Ishikawa (cell line): ENCODE measurements around the gene TMIE.

ENCODE experiments used
- EP300 ChIP-seq: IDR thresholded peaks from 2 replicates; pipeline ENCODE4 v1.6.1; 2012; ENCODE audit warnings: borderline replicate concordance
- FOXM1 ChIP-seq: IDR thresholded peaks from 2 replicates; pipeline ENCODE4 v1.6.1; 2012; ENCODE audit warnings: low read depth, borderline replicate concordance
- MAX ChIP-seq: IDR thresholded peaks from 2 replicates; pipeline ENCODE4 v1.6.1; 2012
- RAD21 ChIP-seq: IDR thresholded peaks from 2 replicates; pipeline ENCODE4 v1.6.1; 2012; ENCODE audit warnings: low read depth
- REST ChIP-seq: IDR thresholded peaks from 2 replicates; pipeline ENCODE4 v1.6.1; 2012; ENCODE audit warnings: low read depth, mild to moderate bottlenecking
- TAF1 ChIP-seq: IDR thresholded peaks from 2 replicates; pipeline ENCODE4 v1.6.1; 2012; ENCODE audit warnings: low read depth, mild to moderate bottlenecking
- TEAD4 ChIP-seq: IDR thresholded peaks from 2 replicates; pipeline ENCODE4 v1.6.1; 2012
- YY1 ChIP-seq: IDR thresholded peaks from 2 replicates; pipeline ENCODE4 v1.6.1; 2012; ENCODE audit warnings: low read depth
- TF ChIP-seq, protein P1 (sequence below): IDR thresholded peaks from 2 replicates; pipeline ENCODE4 v1.6.1; 2012

- TF ChIP-seq TAF1 (no peak), YY1 (no peak), REST (no peak), FOXM1 (no peak), RAD21 (no peak), MAX (no peak), TEAD4 (no peak), EP300 (no peak)
- TF ChIP-seq, protein P1, sequence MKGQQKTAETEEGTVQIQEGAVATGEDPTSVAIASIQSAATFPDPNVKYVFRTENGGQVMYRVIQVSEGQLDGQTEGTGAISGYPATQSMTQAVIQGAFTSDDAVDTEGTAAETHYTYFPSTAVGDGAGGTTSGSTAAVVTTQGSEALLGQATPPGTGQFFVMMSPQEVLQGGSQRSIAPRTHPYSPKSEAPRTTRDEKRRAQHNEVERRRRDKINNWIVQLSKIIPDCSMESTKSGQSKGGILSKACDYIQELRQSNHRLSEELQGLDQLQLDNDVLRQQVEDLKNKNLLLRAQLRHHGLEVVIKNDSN, result no peak
Observed at GRCh38 chr3:46681387-46681786, 19.8 kb upstream of the TMIE start.
